Lower leg skin (tissue), 4 donors: ENCODE measurements around the gene PPIF. TPM values are rescaled to one million over a fixed set of nuclear protein-coding genes. Genes with fewer than 3 reads are reported as not detected.

Experiments
- DNase-seq, 2 donors: peaks; one replicate each; pipeline ENCODE4 v3.0.0-alpha.2; 2019; ENCODE audit warnings: low spot score in 2 of 2
- H3K4me3 ChIP-seq: fragments of 200-600 bp; sonication (generic); 2 replicates; pipeline ENCODE4 v1.5.1; 2017; ENCODE audit warnings: mild to moderate bottlenecking, low read depth; ENCODE audit not compliant: poor library complexity, severe bottlenecking
- POLR2A ChIP-seq, 2 donors: fragments of 450-650 bp; IDR thresholded peaks; one replicate each; pipeline ENCODE4 v1.6.1; 2016 to 2017; ENCODE audit warnings: antibody characterized with exemption in 2 of 2, mild to moderate bottlenecking in 1 of 2, moderate library complexity in 1 of 2
- WGBS, 2 donors: methylation state at CpG; one replicate each; pipeline ENCODE4 v1.1.5; 2018; 5-methylcytosine and 5-hydroxymethylcytosine counted together
- intact Hi-C: fragments of 100-400 bp; cut with DNase I; formaldehyde crosslinking; loops from one replicate; pipeline ENCODE4 v1.15.0; 2023; ENCODE audit warnings: low total_unique reads
- total RNA-seq, 4 donors: library from RNA; depleted of rRNA; stranded (reverse); fragments of >200 nt; gene quantifications; one replicate each; pipeline ENCODE4 v1.1.0, GENCODE V29; 2016
- TF ChIP-seq, protein P1 (sequence below), 3 donors: fragments of 450-650 bp; IDR thresholded peaks; one replicate each; pipeline ENCODE4 v1.5.1; 2016; ENCODE audit warnings: antibody characterized with exemption in 3 of 3, mild to moderate bottlenecking in 3 of 3, moderate library complexity in 2 of 3

The PPIF gene
- total RNA-seq, 4 donors from 2014 or later: 59.3 to 123 (median 78.3) TPM

DNA sequence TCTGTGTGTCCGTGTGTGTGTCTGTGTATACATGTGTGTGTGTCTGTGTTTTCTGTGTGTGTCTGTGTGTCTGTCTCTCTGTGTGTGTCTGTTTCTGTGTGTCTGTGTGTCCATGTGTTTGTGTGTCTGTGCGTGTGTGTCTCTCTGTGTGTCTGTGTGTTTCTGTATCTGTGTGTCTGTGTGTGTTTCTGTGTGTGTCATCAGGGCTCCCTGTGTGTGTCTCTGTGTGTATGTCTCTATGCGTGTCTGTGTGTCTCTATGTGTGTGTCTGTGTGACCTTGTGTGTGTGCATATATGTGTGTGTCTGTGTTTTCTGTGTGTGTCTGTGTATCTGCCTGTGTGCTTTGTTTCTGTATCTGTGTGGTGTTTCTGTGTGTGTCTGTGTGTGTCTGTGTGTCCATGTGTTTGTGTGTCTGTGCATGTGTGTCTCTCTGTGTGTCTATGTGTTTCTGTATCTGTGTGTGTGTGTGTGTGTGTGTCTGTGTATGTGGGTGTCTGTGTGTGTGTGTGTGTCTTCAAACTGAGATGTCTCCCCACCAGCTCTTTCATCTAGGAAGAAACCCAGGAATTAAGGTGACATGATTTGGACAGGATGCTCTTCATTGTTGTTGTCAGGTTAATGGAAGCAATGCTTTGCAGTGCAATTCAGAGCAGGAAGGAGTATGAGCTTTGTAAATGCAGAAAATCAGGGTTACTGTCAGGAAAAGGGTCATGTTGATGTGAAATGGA, 20.7 kb upstream of the PPIF start:
- no peak for DNase-seq
- intact Hi-C loops: no loop called here
- H3K4me3 ChIP-seq: no peak overlapping the region
- no peak for TF ChIP-seq POLR2A (IDR thresholded peaks at IDR 0.05)
- TF ChIP-seq, protein P1, sequence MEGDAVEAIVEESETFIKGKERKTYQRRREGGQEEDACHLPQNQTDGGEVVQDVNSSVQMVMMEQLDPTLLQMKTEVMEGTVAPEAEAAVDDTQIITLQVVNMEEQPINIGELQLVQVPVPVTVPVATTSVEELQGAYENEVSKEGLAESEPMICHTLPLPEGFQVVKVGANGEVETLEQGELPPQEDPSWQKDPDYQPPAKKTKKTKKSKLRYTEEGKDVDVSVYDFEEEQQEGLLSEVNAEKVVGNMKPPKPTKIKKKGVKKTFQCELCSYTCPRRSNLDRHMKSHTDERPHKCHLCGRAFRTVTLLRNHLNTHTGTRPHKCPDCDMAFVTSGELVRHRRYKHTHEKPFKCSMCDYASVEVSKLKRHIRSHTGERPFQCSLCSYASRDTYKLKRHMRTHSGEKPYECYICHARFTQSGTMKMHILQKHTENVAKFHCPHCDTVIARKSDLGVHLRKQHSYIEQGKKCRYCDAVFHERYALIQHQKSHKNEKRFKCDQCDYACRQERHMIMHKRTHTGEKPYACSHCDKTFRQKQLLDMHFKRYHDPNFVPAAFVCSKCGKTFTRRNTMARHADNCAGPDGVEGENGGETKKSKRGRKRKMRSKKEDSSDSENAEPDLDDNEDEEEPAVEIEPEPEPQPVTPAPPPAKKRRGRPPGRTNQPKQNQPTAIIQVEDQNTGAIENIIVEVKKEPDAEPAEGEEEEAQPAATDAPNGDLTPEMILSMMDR (IDR thresholded peaks at IDR 0.05): no peak
- 94 to 98% methylated on average over 3 of the region's 3 CpGs for WGBS, 2 donors

GRCh38 chr10:79327090-79327457, 20.2 kb upstream of the PPIF start:
- intact Hi-C loops: no loop called here
- no peak for TF ChIP-seq POLR2A (IDR thresholded peaks at IDR 0.05)
- TF ChIP-seq, protein P1 (IDR thresholded peaks at IDR 0.05): no peak
- 94% methylated on average over 8 of the region's 8 CpGs for whole genome bisulfite sequencing, 2 donors
- H3K4me3 ChIP-seq: no peak overlapping the region
- no peak for DNase-seq

GRCh38 chr10:79328147-79328701, 19.0 kb upstream of the PPIF start:
- 82 to 91% methylated on average over 4 to 6 of the region's 6 CpGs for WGBS, 2 donors

DNA sequence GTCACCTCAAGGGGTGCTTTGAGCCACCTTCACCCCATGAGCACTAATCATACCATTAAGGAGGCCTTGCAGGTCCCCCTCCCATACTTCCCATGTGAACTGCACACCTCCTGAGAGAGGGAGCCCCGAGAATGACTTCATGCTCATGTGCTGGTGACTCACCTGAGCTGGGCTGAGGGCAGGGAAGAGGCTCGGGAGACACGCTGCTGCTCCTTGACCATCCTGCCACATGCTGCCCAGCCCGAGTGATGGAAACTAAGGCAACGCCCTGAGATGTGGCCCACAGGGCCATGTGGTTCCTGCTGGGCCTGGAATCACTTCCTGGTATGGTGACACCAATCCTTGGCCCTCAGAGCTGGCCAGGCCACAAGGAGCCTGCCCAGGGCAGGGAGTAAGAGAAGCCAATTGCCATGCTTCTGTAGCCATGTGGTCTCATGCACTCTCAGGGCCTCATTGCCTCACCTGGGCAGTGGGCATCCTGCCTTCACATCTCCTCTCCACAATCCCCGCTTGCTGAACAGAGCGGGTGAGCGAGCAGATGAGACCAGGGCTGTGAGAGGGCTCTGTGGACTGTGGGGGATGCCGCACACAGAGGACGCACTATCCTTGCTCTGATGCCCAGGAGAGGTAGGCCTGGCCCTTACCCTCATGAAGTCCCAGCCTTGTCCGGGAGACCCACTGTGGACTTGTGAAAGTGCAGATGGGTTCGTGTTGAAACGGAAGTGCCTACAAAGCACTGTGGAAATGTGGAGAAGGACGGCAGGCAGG, 18.3 kb upstream of the PPIF start:
- no peak for DNase-seq
- H3K4me3 ChIP-seq: no peak overlapping the region
- 87 to 94% methylated on average over 14 of the region's 14 CpGs for WGBS, 2 donors
- TF ChIP-seq, protein P1 (IDR thresholded peaks at IDR 0.05): no peak
- no peak for TF ChIP-seq POLR2A (IDR thresholded peaks at IDR 0.05)
- intact Hi-C loops: no loop called here

More at GRCh38 chr10:79328147-79328701, 19.0 kb upstream of the PPIF start:
- intact Hi-C loops: no loop called here
- DNase-seq: no peak
- TF ChIP-seq POLR2A (IDR thresholded peaks at IDR 0.05): no peak
- TF ChIP-seq, protein P1 (IDR thresholded peaks at IDR 0.05): no peak
- H3K4me3 ChIP-seq: no peak overlapping the region

DNA sequence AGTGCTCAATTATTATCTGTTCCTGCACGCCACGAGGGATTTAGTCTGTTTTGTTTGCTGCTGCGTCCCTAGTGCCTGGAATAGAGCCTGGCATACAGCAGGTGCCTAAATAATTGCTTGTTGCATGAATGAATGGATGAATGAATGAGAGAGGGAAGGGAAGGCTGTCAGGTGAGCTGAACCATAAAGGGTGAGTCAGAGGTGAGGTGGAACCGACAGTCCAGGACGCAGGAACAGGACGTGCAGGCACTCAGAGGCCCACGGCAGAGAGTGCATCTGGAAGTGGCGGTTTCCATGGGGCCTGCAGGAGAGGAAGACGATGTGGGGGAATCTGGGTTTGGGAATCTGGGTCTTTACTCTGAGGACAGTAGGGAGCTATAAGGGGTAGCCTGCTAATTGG, 17.7 kb upstream of the PPIF start:
- DNase-seq: no peak
- TF ChIP-seq POLR2A (IDR thresholded peaks at IDR 0.05): no peak
- TF ChIP-seq, protein P1 (IDR thresholded peaks at IDR 0.05): no peak
- H3K4me3 ChIP-seq: no peak overlapping the region
- 90 to 94% methylated on average over 9 of the region's 9 CpGs for WGBS, 2 donors
- intact Hi-C loops: no loop called here
